Natural killer cell (primary cell): ENCODE measurements around the gene NPLOC4. TPM values are rescaled to one million over a fixed set of nuclear protein-coding genes. Genes with fewer than 3 reads are reported as not detected.
"Not testable (repeated sequence)": the region's sequence is repeated elsewhere in the genome, so short reads cannot be mapped to it uniquely, and the experiment has no call there.

ENCODE experiments used
- ATAC-seq, 3 donors: fragments of 150-1000 bp in 2 of 3; fragments of 200-7000 bp in 1 of 3; cut with Tn5 transposase; 1 replicate in 1 of 3; 2 replicates in 2 of 3; pipeline ENCODE4 v1.10.0; 2021; ENCODE audit warnings: mild to moderate bottlenecking in 2 of 3, moderate library complexity in 2 of 3
- DNase-seq, 2 donors: peaks; one replicate each; pipeline versions ENCODE4 v3.0.0 to v3.0.0-alpha.2; 2013 to 2021; ENCODE audit warnings: mixed read lengths in 1 of 2
- H3K27ac ChIP-seq: one replicate; pipeline ENCODE4 v1.5.1; 2013; ENCODE audit warnings: mild to moderate bottlenecking, low read length
- H3K27me3 ChIP-seq: one replicate; pipeline ENCODE4 v1.6.1; 2013; ENCODE audit warnings: low read length; ENCODE audit not compliant: control insufficient read depth, insufficient read depth
- H3K36me3 ChIP-seq: one replicate; pipeline ENCODE4 v1.6.1; 2013; ENCODE audit warnings: low read length; ENCODE audit not compliant: control insufficient read depth, insufficient read depth
- H3K4me1 ChIP-seq: one replicate; pipeline ENCODE4 v1.6.1; 2013; ENCODE audit warnings: low read length; ENCODE audit not compliant: control insufficient read depth, insufficient read depth
- H3K4me3 ChIP-seq: one replicate; pipeline ENCODE4 v1.5.1; 2013; ENCODE audit warnings: low read length
- H3K9me3 ChIP-seq: one replicate; pipeline ENCODE4 v1.6.1; 2013; ENCODE audit warnings: low read length; ENCODE audit not compliant: control insufficient read depth, insufficient read depth
- H3K27ac Mint-ChIP-seq, 2 donors: one replicate each; pipeline ENCODE4 v1.8.0; 2022; ENCODE audit warnings: mild to moderate bottlenecking in 2 of 2, mixed read lengths in 2 of 2, moderate library complexity in 1 of 2
- H3K27me3 Mint-ChIP-seq, 2 donors: one replicate each; pipeline ENCODE4 v1.8.0; 2022; ENCODE audit warnings: low read depth in 2 of 2, mixed read lengths in 2 of 2
- H3K36me3 Mint-ChIP-seq: one replicate; pipeline ENCODE4 v1.8.0; 2022; ENCODE audit warnings: mixed read lengths
- H3K4me1 Mint-ChIP-seq, 2 donors: one replicate each; pipeline ENCODE4 v1.8.0; 2022; ENCODE audit warnings: mixed read lengths in 2 of 2
- H3K4me3 Mint-ChIP-seq: one replicate; pipeline ENCODE4 v1.8.0; 2022; ENCODE audit warnings: mild to moderate bottlenecking, moderate library complexity, mixed read lengths
- H3K9me3 Mint-ChIP-seq, 2 donors: one replicate each; pipeline ENCODE4 v1.8.0; 2022; ENCODE audit warnings: mixed read lengths in 2 of 2
- CTCF ChIP-seq: fragments of 200-600 bp; IDR thresholded peaks from one replicate; pipeline ENCODE4 v1.8.0; 2022; ENCODE audit warnings: antibody characterized with exemption
- WGBS: methylation state at CpG from one replicate; pipeline ENCODE4 v1.1.7; 2013; ENCODE audit warnings: missing lambda C conversion rate; ENCODE audit not compliant: insufficient coverage; 5-methylcytosine and 5-hydroxymethylcytosine counted together
- intact Hi-C: fragments of 100-400 bp; cut with micrococcal nuclease; formaldehyde crosslinking; loops from one replicate; pipeline ENCODE4 v1.14.2; 2022
- total RNA-seq, 4 donors: library from RNA; stranded (reverse); fragments of 120-200 nt in 1 of 4; gene quantifications; one replicate each; pipeline versions ENCODE4 v1.2.3 to v1.2.4, GENCODE V29; 2013 to 2022

Gene NPLOC4
- total RNA-seq, 3 donors from 2014 or later (not counting 1 experiment from before 2014, with no cell fraction given), result 96.2 to 117 (median 99.1) TPM

- H3K36me3 ChIP-seq, result peaks cover 65% of the 10 kb centered on the region
- H3K9me3 ChIP-seq, result no peaks in the 10 kb centered on the region
- no peaks in the 10 kb centered on the region for H3K4me1 Mint-ChIP-seq
- H3K4me3 ChIP-seq, result no peak overlapping the region
- H3K27me3 ChIP-seq, result no peaks in the 10 kb centered on the region
- no peaks in the 10 kb centered on the region for H3K9me3 Mint-ChIP-seq
- H3K27ac Mint-ChIP-seq, result no peak overlapping the region
- DNase-seq, result no peak
- H3K27ac ChIP-seq, result no peak overlapping the region
- TF ChIP-seq CTCF, result no peak
- intact Hi-C loops, result no loop called here
- H3K27me3 Mint-ChIP-seq, result no peaks in the 10 kb centered on the region
- peaks cover 7% of the 10 kb centered on the region for H3K36me3 Mint-ChIP-seq
- H3K4me1 ChIP-seq, result no peaks in the 10 kb centered on the region
- WGBS, result 97% methylated on average over 14 of the region's 14 CpGs
- ATAC-seq, result no peak
- no peak overlapping the region for H3K4me3 Mint-ChIP-seq
Measured at GRCh38 chr17:81591971-81592370, 44.9 kb downstream of the NPLOC4 start.

- H3K4me3 ChIP-seq, result no peak overlapping the region
- no peak for TF ChIP-seq CTCF
- no peak overlapping the region for H3K27ac Mint-ChIP-seq
- H3K9me3 Mint-ChIP-seq, result no peaks in the 10 kb centered on the region
- intact Hi-C loops, result no loop called here
- H3K4me3 Mint-ChIP-seq, result no peak overlapping the region
- peaks cover 7% of the 10 kb centered on the region for H3K36me3 Mint-ChIP-seq
- H3K36me3 ChIP-seq, result peaks cover 68% of the 10 kb centered on the region
- 97% methylated on average over 8 of the region's 8 CpGs for WGBS
- no peak for ATAC-seq
- no peaks in the 10 kb centered on the region for H3K4me1 Mint-ChIP-seq
- H3K9me3 ChIP-seq, result no peaks in the 10 kb centered on the region
- H3K27ac ChIP-seq, result no peak overlapping the region
- DNase-seq, result no peak
- no peaks in the 10 kb centered on the region for H3K4me1 ChIP-seq
- H3K27me3 Mint-ChIP-seq, result no peaks in the 10 kb centered on the region
- H3K27me3 ChIP-seq, result no peaks in the 10 kb centered on the region
Measured at GRCh38 chr17:81590121-81590520, 46.8 kb downstream of the NPLOC4 start.

- Mint-ChIP-seq H3K4me1 (no peaks in the 10 kb centered on the region), H3K9me3 (no peaks in the 10 kb centered on the region), H3K27me3 (no peaks in the 10 kb centered on the region), H3K27ac (no peak overlapping the region), H3K4me3 (no peak overlapping the region), H3K36me3 (peaks cover 7% of the 10 kb centered on the region)
- H3K27me3 ChIP-seq, result no peaks in the 10 kb centered on the region
- 100% methylated on average over 5 of the region's 5 CpGs for WGBS
- no peak for TF ChIP-seq CTCF
- no peak overlapping the region for H3K27ac ChIP-seq
- ATAC-seq, result no peak
- intact Hi-C loops, result no loop called here
- no peaks in the 10 kb centered on the region for H3K9me3 ChIP-seq
- no peak overlapping the region for H3K4me3 ChIP-seq
- no peaks in the 10 kb centered on the region for H3K4me1 ChIP-seq
- DNase-seq, result no peak
- peaks cover 64% of the 10 kb centered on the region for H3K36me3 ChIP-seq
Measured at GRCh38 chr17:81589612-81590011, 47.3 kb downstream of the NPLOC4 start.

GRCh38 chr17:81586096-81586495 is 50.8 kb downstream of the NPLOC4 start:
- Histone ChIP-seq H3K36me3 (peaks cover 67% of the 10 kb centered on the region), H3K4me1 (no peaks in the 10 kb centered on the region), H3K9me3 (no peaks in the 10 kb centered on the region), H3K27ac (no peak overlapping the region), H3K4me3 (no peak overlapping the region), H3K27me3 (no peaks in the 10 kb centered on the region)
- Mint-ChIP-seq H3K27ac (no peak overlapping the region), H3K36me3 (peaks cover 15% of the 10 kb centered on the region), H3K27me3 (no peaks in the 10 kb centered on the region), H3K4me3 (no peak overlapping the region), H3K9me3 (no peaks in the 10 kb centered on the region), H3K4me1 (no peaks in the 10 kb centered on the region)
- no peak for TF ChIP-seq CTCF
- ATAC-seq (no peak), DNase-seq (no peak)
- WGBS, result 98% methylated on average over 4 of the region's 4 CpGs
- intact Hi-C loops, result no loop called here

GRCh38 chr17:81584771-81585170 is 52.1 kb downstream of the NPLOC4 start:
- 99% methylated on average over 14 of the region's 14 CpGs for WGBS
- H3K9me3 Mint-ChIP-seq, DNase-seq, ATAC-seq, H3K27me3 Mint-ChIP-seq, H3K27ac ChIP-seq, H3K4me3 Mint-ChIP-seq, H3K27me3 ChIP-seq, intact Hi-C loops, H3K4me1 ChIP-seq, H3K4me1 Mint-ChIP-seq, H3K27ac Mint-ChIP-seq, H3K4me3 ChIP-seq, H3K9me3 ChIP-seq: not testable (repeated sequence)
- peaks cover 63% of the 10 kb centered on the region for H3K36me3 ChIP-seq
- H3K36me3 Mint-ChIP-seq, result peaks cover 15% of the 10 kb centered on the region
